Measurements from ENCODE around the gene KLHL29. TPM values are rescaled to one million over a fixed set of nuclear protein-coding genes. Genes with fewer than 3 reads are reported as not detected.
A peak's percentile ranks its signal among the peaks of the same experiment; 100 is the strongest.

KLHL29 gene
- polyA plus RNA-seq, 2 donors, result 2.1 to 3.8 TPM

DNA sequence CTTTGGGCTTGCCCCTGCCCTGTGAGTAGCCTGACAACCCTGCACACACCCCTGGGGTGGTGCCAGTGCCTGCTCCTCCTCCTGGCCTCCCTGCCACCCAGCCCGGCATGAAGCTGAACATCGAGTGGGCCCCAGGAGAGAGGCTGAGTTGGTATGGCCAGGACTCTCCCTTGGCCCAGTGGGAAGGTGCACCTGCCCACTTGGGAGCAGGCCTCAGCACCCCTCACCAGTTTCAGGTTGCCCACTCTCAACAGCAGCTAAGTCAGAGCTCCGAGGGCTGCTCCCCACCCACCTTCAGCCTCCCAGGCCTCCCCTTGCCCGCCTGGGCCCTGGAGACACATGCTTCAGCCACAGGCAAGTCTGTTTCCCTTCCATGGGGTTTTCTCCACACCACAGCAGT is 203.1 kb downstream of the KLHL29 start:
- peaks cover 2 to 10% of the 10 kb centered on the region in 2 donors for H3K4me1 ChIP-seq (ENCODE audit: control insufficient read depth in 2 of 2, insufficient read depth in 2 of 2, low read length in 1 of 2)
- peak overlapping the region in 1 of 2 donors; percentile 30 for H3K27ac ChIP-seq (ENCODE audit: low read depth in 2 of 2, low read length in 1 of 2)

DNA sequence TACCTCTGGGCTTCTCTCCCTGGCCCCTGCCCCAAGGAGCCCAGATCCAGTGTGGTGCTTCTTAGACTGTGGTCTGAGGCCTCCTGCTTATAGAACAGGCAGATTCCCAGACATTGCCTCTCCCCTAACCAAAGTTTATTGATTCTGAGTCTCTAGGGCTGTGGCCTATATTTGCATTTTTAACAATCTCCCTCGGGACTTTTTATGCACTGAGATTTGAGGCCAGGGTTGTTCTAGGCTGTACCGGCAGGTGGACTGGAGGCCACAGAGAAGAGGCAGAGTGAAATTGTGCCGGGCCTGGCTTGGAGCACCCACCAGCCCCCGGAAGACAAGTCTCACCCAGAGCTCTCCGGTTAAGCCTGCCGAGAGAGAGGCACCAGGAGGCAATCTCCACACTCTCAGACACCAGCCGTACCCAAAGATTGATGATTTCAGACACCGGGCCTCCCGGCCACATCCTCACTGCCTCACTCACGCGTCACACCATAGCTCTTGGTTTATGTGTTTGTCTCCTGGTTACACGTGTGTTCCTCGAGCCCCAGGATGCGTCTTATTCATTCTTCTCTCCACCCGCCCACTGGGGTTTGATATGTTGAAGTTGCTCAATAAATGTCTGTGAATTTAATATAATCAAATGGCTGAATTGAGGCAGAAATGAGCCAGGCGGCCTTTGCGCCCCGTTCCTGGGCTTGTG is 203.7 kb downstream of the KLHL29 start:
- Histone ChIP-seq H3K27ac (ENCODE audit: low read depth in 2 of 2, low read length in 1 of 2) (no peak overlapping the region), H3K27me3 (ENCODE audit: control insufficient read depth in 1 of 2, insufficient read depth in 2 of 2, low read length in 2 of 2) (no peaks in the 10 kb centered on the region), H3K4me1 (ENCODE audit: control insufficient read depth in 2 of 2, insufficient read depth in 2 of 2, low read length in 1 of 2) (peaks cover 2 to 10% of the 10 kb centered on the region in 2 donors), H3K4me3 (ENCODE audit: low read depth in 1 of 2, low read length in 2 of 2) (no peak overlapping the region), H3K9me3 (ENCODE audit: control insufficient read depth in 2 of 2, insufficient read depth in 1 of 2, low read depth in 1 of 2, low read length in 1 of 2) (no peaks in the 10 kb centered on the region), H3K36me3 (ENCODE audit: control insufficient read depth in 2 of 2, insufficient read depth in 2 of 2, low read length in 1 of 2) (no peaks in the 10 kb centered on the region)
- 83 to 85% methylated on average over 18 of the region's 18 CpGs for WGBS, 2 donors

More for the DNA sequence above, 203.1 kb downstream of the KLHL29 start:
- no peaks in the 10 kb centered on the region for H3K9me3 ChIP-seq (ENCODE audit: control insufficient read depth in 2 of 2, insufficient read depth in 1 of 2, low read depth in 1 of 2, low read length in 1 of 2)
- no peak overlapping the region for H3K4me3 ChIP-seq (ENCODE audit: low read depth in 1 of 2, low read length in 2 of 2)
- no peaks in the 10 kb centered on the region for H3K36me3 ChIP-seq (ENCODE audit: control insufficient read depth in 2 of 2, insufficient read depth in 2 of 2, low read length in 1 of 2)
- 80 to 82% methylated on average over 4 of the region's 4 CpGs for WGBS, 2 donors
- H3K27me3 ChIP-seq (ENCODE audit: control insufficient read depth in 1 of 2, insufficient read depth in 2 of 2, low read length in 2 of 2), result no peaks in the 10 kb centered on the region

GRCh38 chr2:23589220-23589647 is 204.3 kb downstream of the KLHL29 start:
- Histone ChIP-seq H3K4me3 (ENCODE audit: low read depth in 1 of 2, low read length in 2 of 2) (no peak overlapping the region), H3K9me3 (ENCODE audit: control insufficient read depth in 2 of 2, insufficient read depth in 1 of 2, low read depth in 1 of 2, low read length in 1 of 2) (no peaks in the 10 kb centered on the region), H3K36me3 (ENCODE audit: control insufficient read depth in 2 of 2, insufficient read depth in 2 of 2, low read length in 1 of 2) (no peaks in the 10 kb centered on the region), H3K4me1 (ENCODE audit: control insufficient read depth in 2 of 2, insufficient read depth in 2 of 2, low read length in 1 of 2) (peaks cover 2 to 10% of the 10 kb centered on the region in 2 donors), H3K27ac (ENCODE audit: low read depth in 2 of 2, low read length in 1 of 2) (peak overlapping the region in 1 of 2 donors; percentile 58), H3K27me3 (ENCODE audit: control insufficient read depth in 1 of 2, insufficient read depth in 2 of 2, low read length in 2 of 2) (no peaks in the 10 kb centered on the region)
- WGBS, 2 donors, result 83 to 88% methylated on average over 9 of the region's 9 CpGs

DNA sequence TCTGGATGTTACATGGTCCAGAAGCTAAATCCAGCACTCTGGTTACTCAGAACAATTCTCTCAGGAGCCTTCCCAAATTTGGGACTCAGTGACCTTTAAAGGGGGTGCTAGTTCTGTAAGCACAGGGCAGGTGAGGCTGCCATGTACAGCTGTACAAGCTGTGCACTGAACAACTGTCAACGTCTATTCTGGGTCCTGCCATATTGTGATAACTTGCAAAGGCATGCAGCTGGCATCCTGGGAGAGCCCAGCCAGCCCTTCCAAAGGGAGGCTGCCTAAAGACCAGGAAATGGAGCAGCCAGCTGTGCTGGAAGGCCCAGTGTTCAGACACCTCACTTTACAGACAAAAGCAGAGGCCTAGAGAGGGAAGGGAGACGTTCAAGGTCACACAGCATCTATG is 204.8 kb downstream of the KLHL29 start:
- Histone ChIP-seq H3K27me3 (ENCODE audit: control insufficient read depth in 1 of 2, insufficient read depth in 2 of 2, low read length in 2 of 2) (no peaks in the 10 kb centered on the region), H3K27ac (ENCODE audit: low read depth in 2 of 2, low read length in 1 of 2) (peak overlapping the region in 1 of 2 donors; percentile 58), H3K36me3 (ENCODE audit: control insufficient read depth in 2 of 2, insufficient read depth in 2 of 2, low read length in 1 of 2) (no peaks in the 10 kb centered on the region), H3K4me3 (ENCODE audit: low read depth in 1 of 2, low read length in 2 of 2) (no peak overlapping the region), H3K4me1 (ENCODE audit: control insufficient read depth in 2 of 2, insufficient read depth in 2 of 2, low read length in 1 of 2) (peaks cover 2 to 10% of the 10 kb centered on the region in 2 donors), H3K9me3 (ENCODE audit: control insufficient read depth in 2 of 2, insufficient read depth in 1 of 2, low read depth in 1 of 2, low read length in 1 of 2) (no peaks in the 10 kb centered on the region)
- WGBS, 2 donors, result 44 to 51% methylated on average over 2 of the region's 2 CpGs

- Histone ChIP-seq H3K9me3 (ENCODE audit: control insufficient read depth in 2 of 2, insufficient read depth in 1 of 2, low read depth in 1 of 2, low read length in 1 of 2) (no peaks in the 10 kb centered on the region), H3K27ac (ENCODE audit: low read depth in 2 of 2, low read length in 1 of 2) (no peak overlapping the region), H3K4me3 (ENCODE audit: low read depth in 1 of 2, low read length in 2 of 2) (no peak overlapping the region), H3K36me3 (ENCODE audit: control insufficient read depth in 2 of 2, insufficient read depth in 2 of 2, low read length in 1 of 2) (no peaks in the 10 kb centered on the region), H3K27me3 (ENCODE audit: control insufficient read depth in 1 of 2, insufficient read depth in 2 of 2, low read length in 2 of 2) (no peaks in the 10 kb centered on the region), H3K4me1 (ENCODE audit: control insufficient read depth in 2 of 2, insufficient read depth in 2 of 2, low read length in 1 of 2) (peaks cover 2 to 9% of the 10 kb centered on the region in 2 donors)
- WGBS, 2 donors, result 81 to 84% methylated on average over 14 of the region's 14 CpGs
Observed at GRCh38 chr2:23590241-23590869, 205.4 kb downstream of the KLHL29 start.

GRCh38 chr2:23591111-23591510 is 206.1 kb downstream of the KLHL29 start:
- no peak overlapping the region for H3K4me3 ChIP-seq (ENCODE audit: low read depth in 1 of 2, low read length in 2 of 2)
- H3K36me3 ChIP-seq (ENCODE audit: control insufficient read depth in 2 of 2, insufficient read depth in 2 of 2, low read length in 1 of 2), result no peaks in the 10 kb centered on the region
- no peaks in the 10 kb centered on the region for H3K9me3 ChIP-seq (ENCODE audit: control insufficient read depth in 2 of 2, insufficient read depth in 1 of 2, low read depth in 1 of 2, low read length in 1 of 2)
- H3K27ac ChIP-seq (ENCODE audit: low read depth in 2 of 2, low read length in 1 of 2), result peak overlapping the region; percentile 3 to 27
- no peaks in the 10 kb centered on the region for H3K27me3 ChIP-seq (ENCODE audit: control insufficient read depth in 1 of 2, insufficient read depth in 2 of 2, low read length in 2 of 2)
- WGBS, 2 donors, result 67 to 68% methylated on average over 6 to 7 of the region's 7 CpGs
- H3K4me1 ChIP-seq (ENCODE audit: control insufficient read depth in 2 of 2, insufficient read depth in 2 of 2, low read length in 1 of 2), result peaks cover 4 to 17% of the 10 kb centered on the region in 2 donors

DNA sequence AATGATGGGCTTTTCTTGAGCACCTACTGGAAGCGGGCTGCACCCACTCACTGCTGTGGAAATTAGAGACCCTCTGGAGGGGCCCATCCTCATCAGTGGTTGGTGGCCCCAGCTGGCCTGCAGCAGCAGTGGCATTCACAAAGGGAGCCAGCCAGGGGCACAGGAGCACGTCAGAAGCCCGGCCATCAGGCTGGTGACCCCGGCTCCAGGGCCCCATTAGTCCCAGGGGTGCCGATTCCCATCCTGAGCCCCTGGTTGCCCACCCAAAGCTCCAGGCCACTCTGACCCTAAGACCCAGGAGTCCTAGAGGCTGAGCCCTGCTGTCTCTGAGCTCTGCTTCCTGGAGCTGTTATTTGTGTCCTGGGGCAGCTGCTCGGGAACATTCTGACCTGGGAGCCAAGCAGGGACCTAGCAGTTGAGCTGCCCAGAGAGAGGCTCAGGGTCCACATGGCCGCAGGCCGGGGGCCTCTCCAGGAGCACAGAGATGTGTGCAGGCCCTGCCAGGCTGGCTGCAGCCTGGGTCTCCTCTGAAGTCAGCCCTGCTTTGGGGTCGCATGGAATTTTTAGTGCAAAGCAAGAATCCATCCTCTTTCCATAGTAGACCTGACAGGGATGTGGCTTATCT is 207.2 kb downstream of the KLHL29 start:
- Histone ChIP-seq H3K27ac (ENCODE audit: low read depth in 2 of 2, low read length in 1 of 2) (peak overlapping the region in 1 of 2 donors; percentile 6), H3K4me3 (ENCODE audit: low read depth in 1 of 2, low read length in 2 of 2) (no peak overlapping the region)
- WGBS, 2 donors, result 87 to 92% methylated on average over 9 of the region's 9 CpGs

GRCh38 chr2:23592898-23593751 is 208.1 kb downstream of the KLHL29 start:
- Histone ChIP-seq H3K4me3 (ENCODE audit: low read depth in 1 of 2, low read length in 2 of 2) (no peak overlapping the region), H3K36me3 (ENCODE audit: control insufficient read depth in 2 of 2, insufficient read depth in 2 of 2, low read length in 1 of 2) (no peaks in the 10 kb centered on the region), H3K4me1 (ENCODE audit: control insufficient read depth in 2 of 2, insufficient read depth in 2 of 2, low read length in 1 of 2) (peaks cover 5 to 18% of the 10 kb centered on the region in 2 donors), H3K9me3 (ENCODE audit: control insufficient read depth in 2 of 2, insufficient read depth in 1 of 2, low read depth in 1 of 2, low read length in 1 of 2) (no peaks in the 10 kb centered on the region), H3K27me3 (ENCODE audit: control insufficient read depth in 1 of 2, insufficient read depth in 2 of 2, low read length in 2 of 2) (no peaks in the 10 kb centered on the region), H3K27ac (ENCODE audit: low read depth in 2 of 2, low read length in 1 of 2) (peak overlapping the region; percentile 50 to 62)
- WGBS, 2 donors, result 89 to 90% methylated on average over 12 of the region's 12 CpGs

More for the DNA sequence above, 207.2 kb downstream of the KLHL29 start:
- H3K9me3 ChIP-seq (ENCODE audit: control insufficient read depth in 2 of 2, insufficient read depth in 1 of 2, low read depth in 1 of 2, low read length in 1 of 2), result no peaks in the 10 kb centered on the region
- peaks cover 5 to 18% of the 10 kb centered on the region in 2 donors for H3K4me1 ChIP-seq (ENCODE audit: control insufficient read depth in 2 of 2, insufficient read depth in 2 of 2, low read length in 1 of 2)
- no peaks in the 10 kb centered on the region for H3K36me3 ChIP-seq (ENCODE audit: control insufficient read depth in 2 of 2, insufficient read depth in 2 of 2, low read length in 1 of 2)
- H3K27me3 ChIP-seq (ENCODE audit: control insufficient read depth in 1 of 2, insufficient read depth in 2 of 2, low read length in 2 of 2), result no peaks in the 10 kb centered on the region
